GM18498 (cell line): ENCODE results near the gene CDH13.

Source experiments
- ATAC-seq: cut with Tn5 transposase; IDR thresholded peaks from one replicate; pipeline ENCODE4 v1.9.1; 2021; ENCODE audit warnings: mild to moderate bottlenecking, moderate library complexity; ENCODE audit not compliant: unreplicated experiment

CDH13 gene

DNA sequence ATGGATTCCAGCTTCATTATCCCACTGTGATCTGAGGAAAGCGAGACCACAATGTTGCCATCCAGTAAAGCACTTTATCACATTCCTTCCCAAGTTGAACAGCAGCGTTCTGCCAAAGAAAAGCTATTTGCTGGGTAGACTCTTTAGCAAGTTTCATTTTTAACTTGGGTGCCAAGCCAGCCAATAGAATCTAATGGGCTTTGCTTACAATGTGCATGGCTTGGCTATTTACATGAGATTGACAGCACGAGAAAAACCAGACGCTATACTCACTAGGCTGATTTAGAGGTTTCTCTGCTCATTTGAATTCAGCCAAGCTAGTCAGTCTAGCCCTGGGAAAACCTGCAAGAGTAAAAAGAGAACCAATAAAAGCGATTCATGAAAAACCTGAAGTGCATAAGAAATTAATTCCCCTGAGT is 108.9 kb downstream of the CDH13 start:
- ATAC-seq = no peak

DNA sequence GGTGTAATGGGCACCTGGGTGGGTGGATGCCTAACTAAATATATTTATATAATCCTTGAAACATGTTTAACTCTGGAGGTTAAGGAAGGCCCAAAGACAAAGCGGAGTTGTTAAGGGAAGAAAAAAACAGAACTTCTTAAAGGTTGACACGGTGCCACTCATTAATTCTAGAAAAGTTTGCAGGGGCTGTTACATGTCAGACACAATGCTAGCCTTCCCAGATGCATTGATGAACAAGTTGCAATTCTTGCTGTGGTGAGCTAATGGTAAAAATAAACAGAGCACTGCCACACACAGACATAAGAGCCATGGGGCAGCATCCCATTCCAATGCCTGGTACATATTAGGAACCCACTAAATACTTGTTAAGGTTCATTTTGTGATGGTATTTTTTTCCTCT is 109.5 kb downstream of the CDH13 start:
- no peak for ATAC-seq

DNA sequence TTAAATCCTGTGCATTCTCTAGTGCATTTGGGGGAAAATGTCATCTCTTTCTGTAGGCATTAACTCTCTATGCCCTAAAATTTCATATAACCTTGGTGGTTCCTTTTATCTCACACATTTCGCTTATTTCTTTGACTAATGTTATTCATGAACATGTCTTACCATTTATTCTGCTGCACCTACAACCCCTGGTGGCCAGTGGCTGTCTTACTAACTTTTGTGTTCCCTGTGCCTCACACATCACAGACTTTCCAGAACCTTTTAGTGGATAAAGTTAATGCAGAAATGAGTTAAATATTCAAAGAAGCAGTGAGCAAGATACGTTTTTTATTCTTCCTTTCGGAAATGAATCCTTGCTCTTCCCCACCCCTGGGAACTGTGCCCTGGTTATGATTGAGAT is 111.9 kb downstream of the CDH13 start:
- no peak for ATAC-seq

DNA sequence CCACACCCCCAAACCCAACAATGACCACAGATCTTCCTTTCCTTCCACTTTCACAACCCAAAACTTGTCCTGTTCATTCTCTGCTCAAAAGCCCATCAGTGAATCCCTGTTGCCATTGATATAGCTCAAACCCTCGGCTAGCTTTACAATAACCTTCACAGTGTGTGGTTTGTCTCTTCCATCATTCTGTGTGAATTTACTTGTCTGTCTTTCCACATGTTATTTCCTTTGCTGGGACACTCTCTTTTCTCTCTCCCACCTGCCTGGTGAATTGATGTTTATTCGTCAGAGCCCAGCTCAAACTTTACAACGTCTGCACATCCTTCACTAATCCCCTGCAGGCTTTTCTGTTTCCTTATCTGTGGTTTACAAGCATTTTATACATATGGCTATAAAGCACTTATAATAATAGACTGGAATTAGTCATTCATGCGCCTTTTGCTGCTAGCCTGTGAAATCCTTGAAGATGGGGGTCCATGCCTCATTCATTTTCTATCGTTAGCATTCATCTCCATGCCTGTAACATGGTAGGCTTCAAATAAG is 114.4 kb downstream of the CDH13 start:
- no peak for ATAC-seq

DNA sequence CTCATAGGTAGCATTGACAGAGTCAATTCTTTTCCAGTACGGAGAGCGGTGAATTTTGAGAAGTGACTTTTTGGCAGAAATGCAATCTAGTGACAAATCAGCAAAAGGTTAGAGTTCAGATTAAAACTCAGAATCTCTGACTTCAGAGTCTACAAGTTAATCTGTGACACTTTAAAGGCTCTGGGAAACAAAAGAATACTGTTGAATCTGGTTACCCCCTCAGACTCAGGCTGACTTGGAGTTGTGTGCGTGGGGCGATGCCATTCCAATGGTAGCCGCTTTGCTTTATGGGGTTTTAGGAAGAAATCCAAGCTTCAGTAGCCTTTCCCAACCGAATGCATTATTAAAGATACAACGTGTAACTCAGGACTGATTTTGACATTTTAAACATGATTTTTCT is 118.2 kb downstream of the CDH13 start:
- ATAC-seq = no peak

DNA sequence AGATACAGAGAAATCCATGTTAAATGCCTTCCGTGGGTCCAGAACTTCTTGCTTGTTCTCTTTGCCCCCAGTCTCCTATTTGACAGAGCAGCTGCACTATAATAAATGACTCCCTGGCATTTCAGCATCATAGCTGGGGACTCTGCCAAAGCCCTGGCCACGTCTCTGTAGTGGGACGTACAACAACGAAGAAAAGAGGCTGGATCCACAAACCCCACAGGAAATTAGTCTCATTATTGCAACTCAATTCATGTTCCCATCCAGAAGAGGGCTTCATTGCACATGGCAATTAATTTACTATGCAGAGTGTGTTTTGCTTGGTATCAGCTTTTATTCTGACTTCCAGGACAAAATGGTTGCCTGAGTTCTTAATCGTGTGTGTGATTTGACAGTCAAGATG is 121.3 kb downstream of the CDH13 start:
- ATAC-seq = no peak

DNA sequence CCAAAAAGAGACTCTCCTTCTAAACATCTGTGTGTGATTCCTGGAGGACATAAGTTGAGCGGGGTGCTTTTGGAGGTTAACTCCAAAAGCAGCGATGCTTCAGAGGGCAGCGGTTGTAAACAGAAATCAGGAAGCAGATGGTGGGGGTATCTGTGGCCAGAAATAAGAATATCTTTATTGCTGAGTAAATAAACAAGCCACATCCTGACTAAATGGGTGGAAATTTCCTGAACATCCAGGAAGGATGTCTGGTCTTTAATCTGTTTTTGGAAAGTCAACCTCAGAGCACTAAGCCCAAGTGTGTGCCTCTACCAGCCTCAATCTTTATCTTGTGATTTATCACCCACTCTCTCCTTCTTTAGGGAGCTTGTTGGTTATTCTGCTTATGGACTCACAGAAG is 123.3 kb downstream of the CDH13 start:
- no peak for ATAC-seq

DNA sequence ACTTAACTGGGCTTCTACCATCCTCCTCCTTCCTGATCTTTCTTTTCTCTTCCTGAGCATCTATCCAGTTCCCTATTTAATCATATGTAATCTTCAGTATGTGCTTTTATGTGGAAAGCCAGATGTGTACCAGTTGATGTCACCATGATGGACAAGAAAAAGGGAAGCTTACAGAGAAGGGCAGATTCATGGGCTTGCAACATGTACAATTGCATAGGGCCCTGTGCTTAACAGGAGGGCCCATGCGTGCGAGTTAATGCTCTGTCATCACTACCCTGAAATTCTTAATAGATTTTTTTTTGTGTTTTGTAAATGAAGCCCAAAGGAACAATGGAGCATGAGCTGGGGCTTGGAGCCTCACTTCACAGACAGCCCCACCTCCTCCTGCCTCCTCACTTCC is 124.3 kb downstream of the CDH13 start:
- no peak for ATAC-seq

DNA sequence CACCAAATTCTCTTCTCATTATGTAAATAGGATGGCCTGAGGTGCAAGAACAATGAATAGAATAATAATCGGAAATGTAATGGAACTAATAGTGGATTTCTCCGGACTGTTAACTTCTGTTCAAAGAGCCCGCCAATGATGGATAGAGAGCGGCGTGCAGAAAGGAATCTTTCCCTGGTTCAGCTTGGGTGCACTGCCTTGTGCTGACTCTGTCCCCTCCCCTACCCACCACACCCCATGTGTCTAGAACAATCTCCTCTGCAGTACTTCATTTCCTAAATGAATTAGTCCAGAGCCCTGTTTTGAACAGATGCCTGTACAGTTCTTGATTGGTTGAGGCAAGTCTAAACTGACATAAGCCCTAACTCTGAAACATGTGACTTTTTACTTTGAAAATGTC is 125.4 kb downstream of the CDH13 start:
- no peak for ATAC-seq

DNA sequence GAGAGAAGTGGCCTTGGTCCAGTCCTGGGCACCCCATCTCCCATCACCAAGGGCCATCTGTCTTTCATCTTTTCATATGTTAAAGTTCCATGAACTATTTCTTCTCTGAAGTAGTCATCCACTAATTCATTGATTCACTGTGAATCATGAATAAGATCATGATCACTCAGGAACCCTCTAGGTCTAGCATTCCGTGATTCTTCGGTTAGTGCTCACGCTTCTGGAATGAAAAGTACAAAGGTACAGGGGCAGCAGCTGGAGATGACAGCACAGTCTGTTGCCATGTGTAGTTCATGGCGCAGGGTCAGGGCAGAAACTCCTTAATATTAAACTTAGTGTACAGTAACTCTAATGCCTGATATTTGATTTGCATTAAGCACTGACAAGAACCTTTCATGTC is 127.1 kb downstream of the CDH13 start:
- ATAC-seq = no peak

DNA sequence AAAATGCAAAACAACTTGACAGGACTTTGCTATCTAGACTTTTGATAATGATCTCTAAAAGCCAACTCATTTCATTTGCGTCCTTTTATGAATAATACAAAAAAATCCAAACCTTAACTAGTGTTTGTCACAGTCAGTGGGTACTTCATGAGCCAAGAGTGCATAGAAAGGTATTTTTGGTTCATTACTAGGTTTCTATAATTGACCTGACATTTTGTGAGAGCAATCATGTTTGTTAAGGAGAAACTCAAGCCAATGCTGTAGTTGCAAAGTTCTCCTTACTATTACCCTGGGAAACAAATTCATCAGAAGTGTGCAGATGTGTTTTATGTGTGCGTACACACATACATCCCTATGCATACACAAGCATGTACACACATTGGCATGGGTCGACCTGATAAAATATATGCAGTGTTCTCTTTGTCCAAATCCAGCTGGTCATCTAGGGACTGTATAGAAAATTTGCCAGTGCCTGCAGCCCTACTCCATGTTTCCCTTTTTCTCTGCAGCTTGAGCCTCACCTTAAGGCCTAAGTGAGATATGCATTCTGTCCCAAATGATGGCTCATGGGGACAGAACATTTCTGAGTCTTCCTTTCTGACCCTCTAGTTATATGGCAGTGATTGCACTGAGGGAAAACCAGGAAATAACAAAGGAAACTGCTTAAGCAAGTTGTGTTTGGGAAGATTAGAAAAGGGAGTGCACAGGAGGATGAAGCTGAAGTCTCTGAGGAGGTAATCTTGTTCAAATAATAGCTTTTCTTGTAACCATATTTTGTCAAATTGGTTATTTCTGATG is 128.1 kb downstream of the CDH13 start:
- no peak for ATAC-seq

DNA sequence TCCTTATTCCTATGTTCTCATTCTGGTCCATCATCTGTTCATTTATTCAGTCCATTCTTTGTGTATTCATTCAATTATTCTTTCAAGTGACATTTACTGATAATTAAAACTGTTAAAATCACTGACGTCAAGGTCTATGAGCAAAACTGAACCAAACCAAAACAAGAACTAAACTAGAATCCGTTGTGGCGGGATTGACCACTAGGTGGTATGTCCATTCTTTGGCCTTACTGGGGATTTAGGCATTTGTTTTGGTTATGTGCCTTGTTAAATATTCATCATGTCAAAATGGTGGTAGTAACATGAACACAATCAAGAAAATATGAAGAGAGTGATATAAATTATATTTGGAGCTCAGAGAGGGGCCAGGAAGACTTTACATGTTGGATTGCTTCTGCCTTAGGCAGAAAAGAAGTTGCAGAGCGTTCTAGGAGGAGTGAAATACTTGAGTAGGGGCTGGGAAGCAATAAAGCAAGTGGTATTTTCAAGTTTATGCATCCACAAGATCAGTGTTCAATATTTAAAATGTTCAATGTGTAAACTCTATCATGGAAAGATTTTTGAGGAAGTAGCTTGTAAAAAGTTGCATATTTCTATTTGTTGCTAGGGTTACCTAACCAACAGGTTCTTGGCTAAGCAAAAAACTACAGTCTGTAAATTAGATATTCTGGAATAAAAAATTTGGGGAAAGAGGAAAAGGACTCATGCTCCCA is 129.0 kb downstream of the CDH13 start:
- ATAC-seq = no peak

DNA sequence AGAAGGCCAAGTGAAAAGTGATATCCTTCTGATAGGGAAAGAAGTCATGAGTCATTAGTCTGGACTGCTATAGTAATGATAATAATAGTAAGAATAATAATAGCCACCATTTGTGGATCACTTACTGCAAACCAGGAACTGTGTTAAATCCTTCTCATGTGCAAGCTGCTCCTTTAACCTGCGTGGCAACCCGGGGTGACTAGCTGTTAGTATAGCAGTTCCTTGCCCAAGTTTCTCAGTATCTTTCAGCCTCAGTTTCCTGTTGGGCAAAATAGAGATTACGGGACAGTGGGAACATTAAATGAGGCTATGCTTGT is 129.5 kb downstream of the CDH13 start:
- ATAC-seq = no peak

DNA sequence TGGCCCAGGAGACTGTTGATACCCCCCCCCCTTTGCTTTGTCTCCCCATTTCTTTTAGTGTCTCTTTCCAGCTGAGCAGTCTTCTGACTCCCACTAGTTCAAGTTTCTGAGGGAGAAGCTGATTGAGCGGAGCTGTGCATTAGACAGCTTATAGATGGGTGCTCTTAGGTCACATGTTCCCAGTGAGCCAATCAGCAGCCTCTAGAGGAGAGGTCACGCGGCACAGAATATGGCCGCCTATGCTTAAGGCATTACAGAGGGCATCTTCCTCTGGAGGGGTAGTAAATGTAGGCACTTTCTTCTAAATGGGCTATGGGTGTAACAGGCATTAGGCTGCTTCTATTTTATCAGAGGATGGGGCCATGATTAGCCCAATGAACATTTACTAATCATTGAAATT is 131.6 kb downstream of the CDH13 start:
- no peak for ATAC-seq

DNA sequence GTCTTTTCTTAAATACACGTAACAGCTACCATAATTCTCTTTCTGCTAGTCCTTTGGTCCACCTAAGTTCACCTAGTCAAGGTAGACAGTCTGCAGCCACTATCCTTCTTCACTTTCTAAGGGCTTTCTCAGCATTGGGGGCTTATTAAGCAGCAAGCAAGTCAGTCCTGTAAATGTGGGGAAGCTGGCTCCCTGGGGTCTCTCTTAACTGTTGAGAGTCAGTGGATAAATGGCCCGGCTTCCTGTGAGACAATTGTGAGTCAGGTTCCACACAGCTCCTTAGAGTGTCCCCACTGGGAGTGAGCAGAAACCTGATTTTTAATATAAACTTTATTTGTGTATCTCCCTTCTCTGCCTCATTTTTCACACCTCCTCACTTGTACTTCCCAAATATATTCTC is 132.1 kb downstream of the CDH13 start:
- no peak for ATAC-seq

DNA sequence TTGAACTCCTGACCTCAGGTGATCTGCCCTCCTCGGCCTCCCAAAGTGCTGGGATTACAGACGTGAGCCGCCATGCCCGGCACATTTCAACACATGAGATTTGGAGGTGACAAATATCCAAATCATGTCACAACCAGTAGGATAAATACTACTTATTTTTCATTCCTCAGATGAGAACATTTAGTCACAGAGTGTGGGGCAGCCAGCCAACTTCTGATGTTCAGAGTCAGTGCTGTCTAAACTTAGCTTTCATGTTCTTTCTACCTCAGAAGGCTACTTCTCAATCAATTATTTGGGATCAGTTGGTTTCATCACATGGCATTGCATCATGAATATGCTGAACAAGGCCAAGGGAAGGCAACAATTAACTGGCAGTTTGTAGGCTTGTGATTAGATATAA is 134.5 kb downstream of the CDH13 start:
- no peak for ATAC-seq

DNA sequence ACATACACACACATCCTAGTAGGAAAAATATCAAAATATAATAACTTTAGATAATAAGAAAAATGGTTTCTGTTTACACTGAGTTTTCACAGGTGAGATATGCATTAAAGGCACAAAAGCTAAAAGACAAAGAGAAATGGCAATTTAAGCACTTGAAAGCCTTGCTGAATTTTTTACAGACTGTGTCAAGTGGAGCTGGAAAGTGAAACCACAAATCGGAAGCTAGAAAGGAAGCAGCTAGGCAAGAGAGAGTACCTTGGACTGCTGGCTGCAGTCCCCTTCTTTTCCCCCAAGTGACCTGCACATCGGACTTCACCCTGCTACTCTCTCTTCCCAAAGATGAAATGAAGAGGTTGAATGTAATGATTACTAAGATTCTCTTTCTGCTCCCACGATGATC is 135.1 kb downstream of the CDH13 start:
- ATAC-seq = no peak

DNA sequence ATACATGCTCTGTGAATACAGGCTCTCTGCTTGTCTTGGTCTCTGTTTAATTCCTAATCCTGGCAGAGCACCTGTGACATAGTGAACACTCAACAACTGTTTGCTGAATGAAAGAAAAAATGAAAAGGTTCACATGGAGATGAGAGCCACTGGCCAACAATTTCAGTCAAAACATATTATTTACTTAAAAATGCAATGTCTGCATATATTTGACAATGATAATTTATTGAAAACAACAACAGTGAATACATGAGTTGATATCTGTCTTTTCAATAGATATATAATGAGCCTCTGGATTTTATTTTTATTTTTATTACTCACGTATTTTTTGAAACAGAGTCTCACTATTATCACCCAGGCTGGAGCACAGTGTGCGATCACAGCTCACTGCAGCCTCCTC is 136.6 kb downstream of the CDH13 start:
- ATAC-seq = no peak

DNA sequence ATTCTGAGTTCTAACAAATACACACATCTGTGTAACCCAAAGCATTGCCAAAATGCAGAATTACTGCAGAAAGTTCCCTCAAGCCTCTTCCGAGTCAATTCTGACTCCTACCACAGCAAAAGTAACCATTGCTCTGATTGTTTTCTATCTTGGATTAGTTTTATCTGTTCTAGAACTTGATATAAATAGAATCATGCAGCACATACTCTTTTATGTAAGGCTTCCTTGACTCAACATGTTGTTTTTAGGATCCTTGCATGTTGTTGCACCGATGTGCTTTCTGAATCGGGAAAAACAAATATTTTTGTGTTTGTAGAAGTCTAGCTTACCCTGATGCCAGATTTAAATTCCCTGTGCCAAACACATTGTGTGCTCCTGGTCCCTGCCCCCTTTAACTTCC is 140.4 kb downstream of the CDH13 start:
- no peak for ATAC-seq

DNA sequence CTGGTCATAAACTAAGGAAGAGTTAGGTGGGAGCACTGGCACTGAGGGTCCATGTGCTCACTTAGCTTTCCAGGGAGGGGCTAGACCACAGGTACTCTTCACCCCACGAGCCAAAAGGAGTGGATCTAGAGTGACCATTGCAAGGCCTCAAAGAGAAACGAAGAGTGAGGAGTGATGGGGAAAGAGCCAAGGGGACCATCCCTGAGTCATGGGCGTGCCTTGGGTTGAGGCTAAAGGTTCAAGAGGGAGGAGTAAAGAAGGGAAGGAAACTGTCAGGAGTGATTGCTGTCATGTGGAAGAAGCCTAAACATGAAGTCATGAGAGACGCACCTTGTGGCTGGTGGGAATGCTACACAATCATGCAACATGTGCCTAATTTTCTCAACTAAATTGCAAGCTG is 141.0 kb downstream of the CDH13 start:
- ATAC-seq = no peak

DNA sequence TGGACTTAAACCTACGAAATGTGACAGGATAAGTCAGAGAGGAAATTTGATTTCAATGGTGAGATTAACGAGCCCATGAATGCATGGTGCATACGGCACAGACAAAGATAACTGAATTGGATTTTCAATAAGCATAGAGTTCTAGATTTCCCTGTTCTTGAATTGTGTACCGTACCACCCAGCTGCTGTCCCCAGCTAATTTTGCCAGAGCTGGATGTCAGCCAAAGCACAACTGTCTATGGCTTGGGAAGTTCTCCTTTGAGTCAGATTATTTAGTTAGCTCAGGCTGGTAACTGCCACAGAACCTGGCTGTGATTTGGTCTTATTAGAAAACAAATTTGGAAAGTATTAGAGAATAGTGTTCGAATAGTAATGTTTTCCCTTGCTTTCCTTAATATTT is 143.1 kb downstream of the CDH13 start:
- ATAC-seq = no peak

DNA sequence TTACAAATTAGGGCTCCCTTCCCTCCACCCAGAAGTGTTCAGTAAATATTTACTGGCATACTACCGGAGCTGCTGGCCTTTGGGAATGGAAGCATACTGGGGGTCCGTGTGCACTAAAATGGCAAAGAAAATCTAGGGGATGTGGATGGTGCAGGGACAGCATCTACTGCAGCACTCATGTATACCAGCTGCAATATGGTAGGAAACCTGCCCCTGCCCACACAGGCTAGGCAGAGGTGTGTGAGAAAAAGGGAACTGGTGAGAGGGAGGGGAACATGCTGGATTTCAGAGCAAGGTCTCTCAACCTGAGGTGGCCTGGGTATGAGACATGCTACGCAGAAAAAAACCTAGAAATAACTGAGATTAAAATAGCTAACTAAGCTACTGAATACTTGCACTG is 145.4 kb downstream of the CDH13 start:
- ATAC-seq = no peak

DNA sequence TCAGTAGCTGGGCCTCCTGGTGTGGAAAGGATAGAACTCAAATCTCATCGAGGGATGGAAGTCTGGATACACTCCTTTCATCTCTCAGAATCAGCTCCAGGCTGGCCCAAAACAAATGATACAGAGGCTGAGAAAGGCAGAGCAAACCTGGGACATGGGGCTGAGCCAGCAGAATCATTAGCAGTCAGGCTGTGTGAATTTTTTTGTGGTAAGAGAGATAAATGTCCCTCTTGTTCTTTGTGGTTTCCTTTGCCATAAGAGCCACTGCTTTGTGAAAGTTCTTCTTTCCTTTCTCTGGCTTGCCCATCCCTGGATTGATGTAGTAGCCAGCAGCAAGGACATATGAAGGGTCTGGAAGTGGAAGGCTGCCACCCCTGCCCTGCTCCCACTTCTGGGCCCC is 146.2 kb downstream of the CDH13 start:
- ATAC-seq = no peak
